Stimulated activated CD8-positive, alpha-beta memory T cell treated with anti-CD3 and anti-CD28 coated beads, Interleukin-12 subunit alpha, Interleukin-12 subunit beta, amount 100 ng/mL, for 4 hours (primary cell): Measurements from ENCODE around the gene TICRR.
"Not testable (repeated sequence)": the region's sequence is repeated elsewhere in the genome, so short reads cannot be mapped to it uniquely, and the experiment has no call there.

Experiments
- DNase-seq: peaks from one replicate; pipeline ENCODE4 v3.0.0-alpha.2; 2020; ENCODE audit warnings: low read depth

TICRR gene

GRCh38 chr15:89566181-89566580, 9.1 kb upstream of the TICRR start:
- no peak for DNase-seq

DNA sequence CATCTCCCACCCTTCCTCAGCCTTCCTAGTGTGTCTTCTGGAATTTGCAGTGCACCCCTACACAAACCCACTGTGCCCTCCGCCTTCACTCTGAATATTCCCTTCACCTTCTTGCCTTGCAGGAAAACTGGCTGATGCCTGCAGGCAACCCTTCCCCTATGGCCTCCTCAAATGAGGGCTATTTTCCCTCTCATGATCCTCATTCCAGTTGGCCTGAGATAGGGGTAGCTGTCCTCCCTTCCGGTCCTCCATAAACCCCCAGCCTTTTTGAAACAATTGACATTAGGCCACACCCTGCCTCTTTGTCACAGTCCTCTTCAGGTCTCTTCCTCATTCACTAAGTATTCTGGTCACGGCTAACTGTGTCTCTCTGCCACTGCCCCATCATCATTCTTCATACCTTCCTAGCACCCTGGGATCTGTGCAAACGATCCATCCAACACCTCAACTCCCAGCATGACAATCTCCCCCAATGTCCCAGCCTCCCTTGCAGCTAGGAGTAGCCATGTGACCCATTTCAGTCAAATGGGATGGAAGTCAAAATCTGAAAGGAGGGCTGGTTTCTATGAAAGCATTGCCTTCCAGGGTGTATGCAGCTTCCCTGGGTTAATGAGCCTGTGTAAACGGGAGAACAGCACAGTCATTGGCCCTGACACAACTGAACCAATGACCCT, 8.5 kb upstream of the TICRR start:
- no peak for DNase-seq

GRCh38 chr15:89569090-89569745, 6.1 kb upstream of the TICRR start:
- no peak for DNase-seq

DNA sequence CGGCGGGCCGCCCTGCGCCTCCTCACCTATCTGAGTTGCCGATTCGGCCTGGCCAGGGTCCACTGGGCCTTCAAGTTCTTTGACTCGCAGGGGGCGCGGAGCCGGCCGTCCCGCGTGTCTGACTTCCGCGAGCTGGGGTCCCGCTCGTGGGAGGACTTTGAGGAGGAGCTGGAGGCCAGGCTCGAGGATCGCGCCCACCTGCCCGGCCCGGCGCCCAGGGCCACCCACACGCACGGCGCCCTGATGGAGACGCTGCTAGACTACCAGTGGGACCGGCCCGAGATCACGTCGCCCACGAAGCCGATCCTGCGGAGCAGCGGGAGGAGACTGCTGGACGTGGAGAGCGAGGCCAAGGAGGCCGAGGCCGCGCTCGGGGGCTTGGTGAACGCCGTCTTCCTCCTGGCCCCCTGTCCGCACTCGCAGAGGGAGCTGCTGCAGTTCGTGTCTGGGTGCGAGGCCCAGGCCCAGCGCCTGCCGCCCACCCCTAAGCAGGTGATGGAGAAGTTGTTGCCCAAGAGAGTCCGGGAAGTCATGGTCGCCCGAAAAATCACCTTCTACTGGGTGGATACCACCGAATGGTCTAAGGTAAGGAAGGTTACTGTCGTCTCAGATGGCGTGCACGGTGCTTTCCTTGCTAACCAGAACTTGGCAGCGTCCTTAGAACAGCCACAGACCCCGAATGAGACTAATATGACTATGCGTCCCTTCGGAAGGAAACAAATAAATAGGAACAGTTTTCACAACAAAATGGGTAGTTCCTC, 567 bp downstream of the TICRR start:
- no peak for DNase-seq

DNA sequence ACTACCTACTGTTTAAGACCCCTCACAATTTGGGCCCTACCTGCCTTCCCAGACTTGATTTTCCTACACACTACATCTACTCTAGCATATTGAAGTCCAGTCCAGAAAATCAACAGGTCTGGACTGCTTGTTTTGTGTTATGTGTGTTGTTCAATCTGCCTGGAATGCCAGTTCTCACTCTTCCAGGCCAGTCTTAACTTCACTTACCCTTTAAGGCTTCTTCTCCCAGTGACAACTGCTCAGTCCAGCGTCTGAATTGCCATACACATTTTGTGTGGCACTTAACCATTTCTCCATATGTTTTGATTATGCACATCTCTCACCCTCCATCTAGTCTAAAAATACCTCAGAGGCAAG, 1.1 kb downstream of the TICRR start:
- no peak for DNase-seq

DNA sequence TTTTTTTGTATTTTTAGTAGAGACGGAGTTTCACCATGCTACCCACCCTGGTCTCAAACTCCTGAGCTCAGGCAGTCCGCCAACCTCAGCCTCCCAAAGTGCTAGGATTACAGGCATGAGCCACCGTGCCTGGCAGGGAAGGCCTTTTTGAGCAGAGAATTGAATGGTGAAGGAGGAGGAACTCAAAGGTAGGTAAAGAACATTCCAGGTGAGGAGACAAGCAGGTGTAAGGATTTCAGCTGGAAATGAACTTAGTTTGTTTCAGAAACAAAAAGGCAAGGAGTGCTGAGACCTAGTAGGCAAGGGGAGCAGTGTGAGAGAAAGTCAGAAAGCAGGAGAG, 2.5 kb downstream of the TICRR start:
- DNase-seq = no peak

- no peak for DNase-seq
Observed at GRCh38 chr15:89578146-89578545, 2.9 kb downstream of the TICRR start.

- not testable (repeated sequence) for DNase-seq
Observed at GRCh38 chr15:89580747-89581146, 5.5 kb downstream of the TICRR start.

DNA sequence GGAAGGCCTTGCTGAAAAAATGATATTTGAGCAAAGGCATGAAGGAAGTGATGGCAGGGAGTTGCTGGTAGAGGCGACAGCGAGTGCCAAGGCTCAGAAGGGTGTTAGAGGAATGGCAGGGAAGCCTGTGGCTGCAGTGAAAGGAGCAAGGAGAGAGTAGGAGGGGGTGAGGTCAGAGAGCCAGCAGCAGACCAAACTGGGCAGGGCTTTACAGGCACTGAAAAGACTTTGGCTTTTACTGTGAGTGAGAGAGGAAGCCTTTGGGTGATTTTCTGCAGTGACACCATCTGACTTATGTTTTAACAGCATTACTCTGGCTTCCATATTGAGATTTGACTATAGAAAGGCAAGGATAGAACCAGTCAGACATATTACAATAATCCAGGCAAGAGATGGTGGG, 11.4 kb downstream of the TICRR start:
- no peak for DNase-seq

GRCh38 chr15:89587955-89588354, 12.7 kb downstream of the TICRR start:
- no peak for DNase-seq

DNA sequence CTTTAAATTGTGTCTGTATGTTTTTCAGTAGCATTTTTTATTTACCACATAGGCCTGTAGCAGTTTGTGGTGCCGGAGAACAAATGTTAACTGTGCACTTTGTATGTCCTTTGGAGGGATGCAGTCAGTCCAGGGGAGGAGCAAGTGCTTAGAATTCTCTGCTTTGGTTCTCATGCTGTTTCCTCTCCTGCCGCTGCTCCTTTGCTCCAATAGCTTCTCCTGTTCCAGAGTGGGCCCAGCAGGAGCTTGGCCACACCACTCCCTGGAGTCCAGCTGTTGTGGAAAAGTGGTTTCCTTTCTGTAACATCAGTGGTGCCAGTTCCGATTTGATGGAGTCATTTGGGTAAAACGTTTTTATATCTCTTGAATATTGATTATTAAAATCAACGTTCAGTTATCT, 16.6 kb downstream of the TICRR start:
- DNase-seq = no peak

GRCh38 chr15:89593018-89593417, 17.7 kb downstream of the TICRR start:
- DNase-seq = no peak

DNA sequence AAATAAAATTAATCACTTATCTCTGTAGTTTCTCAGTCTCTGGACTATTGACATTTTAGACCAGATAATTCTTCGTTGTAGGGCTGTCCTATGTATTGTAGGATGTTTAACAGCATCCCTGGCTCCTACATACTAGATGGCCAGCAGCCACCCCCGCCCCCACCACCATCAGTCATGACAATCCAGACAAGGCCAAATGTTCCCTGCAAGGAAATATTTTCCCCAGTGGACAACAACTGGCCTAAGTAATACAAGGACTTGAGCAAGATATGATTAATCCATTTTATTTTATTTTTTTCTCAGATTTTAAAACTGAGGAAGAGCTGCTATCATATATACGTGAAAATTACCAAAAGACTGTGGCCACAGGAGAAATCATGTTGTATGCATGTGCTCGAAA, 23.8 kb downstream of the TICRR start:
- DNase-seq = no peak

- no peak for DNase-seq
Observed at GRCh38 chr15:89611317-89611716, 36.0 kb downstream of the TICRR start.

- DNase-seq = no peak
Observed at GRCh38 chr15:89613031-89613430, 37.8 kb downstream of the TICRR start.

DNA sequence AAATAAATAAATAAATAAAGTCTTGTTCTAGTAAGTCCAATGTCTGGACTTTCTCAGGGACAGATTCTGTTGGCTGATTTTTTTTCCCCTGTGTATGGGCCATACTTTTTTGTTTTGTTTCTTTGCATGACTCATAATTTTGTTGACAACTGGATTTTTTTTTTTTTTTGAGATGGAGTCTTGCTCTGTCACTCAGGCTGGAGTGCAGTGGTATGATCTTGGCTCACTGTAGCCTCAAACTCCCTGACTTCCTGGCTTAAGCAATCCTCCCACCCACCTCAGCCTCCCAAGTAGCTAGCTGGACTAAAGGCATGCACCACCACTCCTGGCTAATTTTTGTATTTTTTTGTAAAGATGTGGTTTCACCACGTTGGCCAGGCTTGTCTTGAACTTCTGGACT, 38.9 kb downstream of the TICRR start:
- DNase-seq = no peak

DNA sequence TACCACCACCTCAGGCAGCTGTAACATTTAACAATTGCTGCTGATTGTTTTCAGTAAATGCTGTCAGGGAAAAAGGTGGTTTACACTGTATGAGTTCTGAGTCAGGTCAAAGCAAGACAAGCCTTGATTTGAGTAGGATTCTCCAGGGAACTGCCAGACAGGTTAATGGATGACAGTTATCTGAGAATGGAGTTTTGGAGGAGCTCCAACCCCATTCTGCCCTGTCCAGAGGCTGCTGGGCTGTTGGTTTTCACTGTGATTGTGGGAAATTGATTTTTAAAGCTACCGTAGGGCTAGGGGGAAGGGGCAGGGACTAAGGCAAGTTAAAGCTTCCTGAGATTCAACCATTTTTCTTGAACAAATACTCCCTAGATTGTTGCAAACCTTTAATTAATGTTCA, 39.9 kb downstream of the TICRR start:
- DNase-seq = no peak

- DNase-seq = no peak
Observed at GRCh38 chr15:89616228-89616627, 41.0 kb downstream of the TICRR start.

- no peak for DNase-seq
Observed at GRCh38 chr15:89621547-89621946, 46.3 kb downstream of the TICRR start.

DNA sequence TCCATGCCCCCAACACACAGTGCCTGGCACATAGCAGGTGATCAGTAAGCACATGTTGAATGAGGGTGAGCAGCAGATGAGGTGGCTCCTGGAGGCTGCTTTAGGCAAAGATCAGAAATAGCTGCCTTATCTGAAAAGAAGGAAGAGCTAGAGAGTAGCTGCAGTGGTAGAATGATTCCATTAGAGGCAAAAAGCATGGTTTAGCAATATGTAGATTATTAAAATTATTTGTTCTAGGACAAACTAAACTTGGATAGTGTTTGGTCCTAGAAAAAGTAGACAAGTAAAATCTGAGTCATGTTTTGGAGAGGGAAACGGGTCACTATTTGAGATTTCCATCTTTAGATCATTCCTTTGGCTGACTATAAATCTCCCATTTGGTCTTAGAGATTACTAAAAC, 47.9 kb downstream of the TICRR start:
- DNase-seq = no peak

GRCh38 chr15:89625716-89626115, 50.4 kb downstream of the TICRR start:
- no peak for DNase-seq

- no peak for DNase-seq
Observed at GRCh38 chr15:89627256-89627970, 52.1 kb downstream of the TICRR start.

GRCh38 chr15:89628301-89628700, 53.0 kb downstream of the TICRR start:
- no peak for DNase-seq
